SIG-M5 (cell line): Measurements from ENCODE around the gene ROCK2.

ENCODE experiments used
- DNase-seq: peaks from one replicate; lab custom pipeline; 2025; lab: John Stamatoyannopoulos, UW

ROCK2 gene

DNA sequence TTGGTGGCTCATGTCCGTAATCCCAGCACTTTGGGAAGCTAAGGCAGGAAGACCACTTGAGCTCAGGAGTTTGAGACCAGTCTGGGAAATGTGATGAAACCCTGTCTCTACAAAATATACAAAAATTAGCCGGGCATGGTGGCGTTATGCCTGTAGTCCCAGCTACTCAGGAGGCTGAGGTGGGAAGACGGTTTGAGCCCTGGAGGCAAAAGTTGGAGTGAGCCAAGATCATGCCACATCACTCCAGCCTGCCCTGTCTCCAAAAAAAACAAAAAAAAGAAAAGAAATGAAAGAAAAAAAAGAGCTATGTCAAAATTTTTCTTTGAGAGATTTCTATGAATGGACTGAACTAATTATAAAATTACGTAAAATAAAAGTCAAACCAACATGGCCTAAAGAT, 34.7 kb downstream of the ROCK2 start:
- DNase-seq = no peak

DNA sequence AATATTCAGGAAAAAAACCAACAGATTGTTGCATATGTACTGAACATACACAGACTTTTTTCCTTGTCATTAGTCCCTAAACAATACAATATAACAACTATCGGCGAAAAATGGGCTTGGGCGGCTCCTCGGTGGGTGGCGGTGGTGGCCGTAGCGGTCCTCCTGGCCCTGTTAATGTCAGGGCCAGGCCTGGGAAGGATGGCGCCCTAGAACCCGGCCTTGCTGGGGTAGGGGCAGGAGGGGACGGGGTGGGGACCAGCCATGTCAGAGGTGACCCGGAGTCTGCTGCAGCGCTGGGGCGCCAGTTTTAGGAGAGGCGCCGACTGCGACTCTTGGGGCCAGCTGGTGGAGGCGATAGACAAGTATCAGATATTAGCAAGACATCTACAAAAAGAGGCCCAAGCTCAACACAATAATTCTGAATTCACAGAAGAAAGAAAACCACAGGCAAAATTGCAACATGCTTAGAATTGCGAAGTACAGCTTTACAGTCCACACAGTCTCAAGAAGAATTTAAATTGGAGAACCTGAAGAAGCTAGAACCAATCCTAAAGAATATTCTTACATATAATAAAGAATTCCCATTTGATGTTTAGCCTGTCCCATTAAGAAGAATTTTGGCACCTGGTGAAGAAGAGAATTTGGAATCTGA, 36.5 kb downstream of the ROCK2 start:
- no peak for DNase-seq

- no peak for DNase-seq
Measured at GRCh38 chr2:11305958-11306357, 38.5 kb downstream of the ROCK2 start.

- no peak for DNase-seq
Measured at GRCh38 chr2:11305338-11305737, 39.1 kb downstream of the ROCK2 start.

GRCh38 chr2:11304476-11304875, 40.0 kb downstream of the ROCK2 start:
- DNase-seq = no peak

DNA sequence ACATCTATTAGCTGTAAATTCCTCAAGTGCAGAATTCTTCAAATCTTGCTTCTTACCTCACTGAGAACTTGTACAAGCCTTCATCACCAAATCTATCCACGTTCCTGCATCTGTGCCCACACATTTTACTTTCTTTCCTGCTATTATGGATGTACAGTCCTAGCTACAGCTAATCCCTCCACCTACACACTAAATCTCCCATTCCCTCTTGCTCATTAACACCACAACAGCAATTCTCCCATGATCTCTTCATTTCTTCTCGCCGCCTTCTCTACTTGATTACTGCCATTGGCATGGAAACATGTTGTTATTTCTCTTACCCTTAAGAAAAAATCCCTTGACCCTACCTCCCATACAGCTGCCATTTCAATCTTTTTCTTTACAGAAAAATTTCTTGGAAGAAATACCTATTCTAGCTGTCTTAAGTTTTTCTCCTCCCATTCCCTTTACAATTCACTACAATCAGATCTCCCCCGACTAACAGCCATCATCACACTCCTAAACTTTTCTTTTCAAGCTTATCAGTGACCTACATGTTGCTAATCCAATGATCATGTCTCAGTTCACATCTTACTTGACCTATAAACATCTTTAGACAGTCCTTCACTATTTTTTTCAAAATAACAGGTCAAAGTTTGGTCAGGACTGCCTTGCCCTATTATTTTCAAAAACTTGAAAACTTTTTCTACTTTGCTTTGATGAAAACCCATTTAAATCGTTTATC, 41.0 kb downstream of the ROCK2 start:
- no peak for DNase-seq

DNA sequence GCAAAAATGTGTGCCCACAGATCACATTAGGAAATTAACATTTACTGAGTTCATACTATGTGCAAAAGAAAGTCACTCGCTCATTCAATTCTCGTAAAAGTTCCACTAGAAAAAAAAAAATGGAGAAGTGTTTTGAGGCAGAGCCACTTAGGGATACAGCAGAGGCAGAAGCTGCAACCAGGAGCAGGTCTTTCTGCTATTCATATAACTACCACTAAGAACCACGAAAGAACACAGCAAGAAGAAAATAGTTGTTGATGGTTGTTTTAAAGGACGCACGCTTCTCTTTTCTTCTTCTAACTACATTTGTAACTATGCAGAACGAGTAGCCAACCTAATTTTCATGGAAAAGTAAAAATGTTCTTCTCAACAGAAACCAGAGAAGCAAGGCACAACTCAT, 45.0 kb downstream of the ROCK2 start:
- no peak for DNase-seq

GRCh38 chr2:11298592-11298991, 45.8 kb downstream of the ROCK2 start:
- no peak for DNase-seq

DNA sequence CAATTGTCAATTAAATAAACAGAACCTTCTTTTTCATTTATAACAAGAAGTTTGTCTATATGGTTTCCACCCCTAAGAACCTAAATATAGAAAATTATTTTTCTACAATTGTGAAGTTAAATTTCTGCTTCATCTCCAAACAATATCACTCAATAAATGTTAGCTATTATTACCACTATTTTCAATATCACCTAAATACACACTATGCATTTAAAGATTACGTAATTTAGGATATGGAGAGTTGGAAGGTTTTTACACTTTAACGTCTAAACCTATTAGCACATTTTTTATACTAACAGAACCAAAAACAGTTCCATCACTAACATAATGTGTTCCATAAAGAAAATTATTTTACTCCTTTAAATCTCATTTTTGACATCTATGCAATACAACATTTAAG, 48.0 kb downstream of the ROCK2 start:
- DNase-seq = no peak

DNA sequence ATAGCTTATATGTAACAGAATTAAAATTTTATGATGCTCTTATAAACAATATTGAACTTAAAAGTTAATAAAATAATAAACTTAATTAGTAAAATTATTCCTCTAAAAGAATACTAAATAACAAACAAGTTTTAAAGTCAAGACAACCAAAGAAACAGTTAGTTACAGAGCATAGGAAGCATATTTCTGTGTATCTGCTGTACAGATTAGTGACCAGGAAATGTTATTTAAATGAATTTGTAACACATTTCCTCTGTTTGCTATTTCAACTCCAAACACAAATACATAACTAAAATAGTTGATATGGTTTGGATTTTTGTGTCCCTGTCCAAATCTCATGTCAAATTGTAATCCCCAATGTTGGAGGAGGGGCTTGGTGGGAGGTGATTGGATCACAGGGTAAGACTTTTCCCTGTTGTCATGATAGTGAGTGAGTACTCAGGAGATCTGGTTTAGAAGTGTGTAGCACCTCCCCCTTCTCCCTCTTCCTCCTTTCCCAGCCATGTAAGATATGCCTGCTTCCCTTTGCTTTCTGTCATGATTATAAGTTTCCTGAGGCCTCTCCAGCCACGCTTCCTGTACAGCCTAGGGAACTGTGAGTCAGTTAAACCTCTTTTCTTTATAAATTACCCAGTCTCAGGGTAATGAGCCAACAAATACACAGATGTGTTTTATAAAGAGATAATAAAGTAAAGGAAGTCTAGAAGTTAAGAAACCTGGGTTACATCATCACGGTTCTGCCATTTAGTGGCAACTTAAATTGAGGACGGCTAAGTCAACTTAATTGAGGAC, 51.8 kb downstream of the ROCK2 start:
- no peak for DNase-seq

- DNase-seq = no peak
Measured at GRCh38 chr2:11290713-11291112, 53.7 kb downstream of the ROCK2 start.

DNA sequence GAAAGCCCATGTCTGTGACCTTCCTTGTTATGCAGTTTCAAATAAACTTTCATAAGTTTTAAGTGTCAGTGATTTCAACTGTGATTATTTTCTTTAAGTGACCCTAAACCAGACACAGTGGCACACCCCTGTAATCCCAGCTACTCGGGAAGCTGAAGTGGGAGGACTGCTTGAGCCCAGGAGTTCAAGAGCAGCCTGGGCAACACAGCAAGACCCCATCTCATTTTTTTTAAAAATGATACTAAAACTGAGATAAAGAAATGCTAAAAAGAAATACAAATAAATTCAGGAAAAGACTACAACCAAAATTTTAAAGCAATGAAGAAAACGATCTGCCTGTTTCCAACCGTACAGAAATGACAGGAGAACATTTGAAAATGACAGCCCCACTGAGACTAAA, 54.2 kb downstream of the ROCK2 start:
- no peak for DNase-seq

- DNase-seq = no peak
Measured at GRCh38 chr2:11288431-11288830, 56.0 kb downstream of the ROCK2 start.

DNA sequence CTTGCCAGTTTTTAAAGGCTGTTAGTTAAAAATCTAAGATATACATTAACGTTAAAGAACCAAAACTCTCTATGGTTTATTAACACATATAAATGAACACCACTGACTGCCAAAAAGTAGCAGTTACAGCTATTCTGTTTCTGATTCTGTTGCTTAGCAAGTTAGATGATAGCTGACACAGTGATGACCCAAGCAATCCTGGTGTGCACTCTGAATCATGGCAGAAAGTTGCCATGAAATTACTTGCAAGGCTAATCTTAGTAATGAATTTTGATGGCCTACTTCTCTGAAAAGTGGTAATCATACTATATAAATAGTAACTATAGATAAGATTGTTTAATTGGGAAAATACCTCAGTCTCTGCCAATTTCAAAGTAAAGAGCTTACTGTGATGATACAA, 57.7 kb downstream of the ROCK2 start:
- DNase-seq = no peak

- no peak for DNase-seq
Measured at GRCh38 chr2:11286323-11286722, 58.1 kb downstream of the ROCK2 start.

DNA sequence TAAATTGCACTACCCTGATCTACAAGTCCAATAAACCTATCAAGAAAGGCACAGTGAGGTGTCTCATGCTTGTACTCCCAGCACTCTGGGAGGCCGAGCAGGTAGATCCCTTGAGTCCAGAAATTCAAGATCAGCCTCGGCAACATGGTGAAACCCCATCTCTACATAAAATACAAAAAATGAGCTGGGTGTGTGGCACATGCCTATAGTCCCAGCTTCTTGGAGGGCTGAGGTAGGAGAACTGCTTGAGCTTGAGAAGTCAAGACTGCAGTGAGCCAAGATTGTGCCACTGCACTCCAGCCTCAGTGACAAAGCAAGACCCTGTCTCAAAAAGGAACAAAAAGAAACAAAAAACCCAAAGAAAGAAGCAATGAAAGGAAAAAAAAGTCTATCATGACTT, 58.9 kb downstream of the ROCK2 start:
- DNase-seq = no peak

GRCh38 chr2:11281186-11281585, 63.2 kb downstream of the ROCK2 start:
- no peak for DNase-seq

DNA sequence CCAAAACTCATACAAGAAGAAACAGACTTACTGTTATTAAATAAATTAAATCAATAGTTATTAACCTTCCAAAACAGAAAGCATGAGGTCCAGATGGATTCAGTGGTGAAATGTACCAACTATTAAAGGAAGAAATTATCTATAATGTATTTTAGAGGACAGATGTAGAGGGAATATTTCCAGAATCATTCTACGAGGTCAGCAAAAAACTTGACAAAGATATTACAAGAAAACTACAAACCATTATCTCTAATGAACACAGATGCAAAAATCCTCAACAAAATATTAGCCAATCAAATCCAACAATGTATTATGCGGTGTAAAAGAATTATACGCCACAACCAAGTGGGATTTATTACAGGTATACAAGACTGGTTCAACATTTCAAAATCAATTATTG, 63.7 kb downstream of the ROCK2 start:
- DNase-seq = no peak

DNA sequence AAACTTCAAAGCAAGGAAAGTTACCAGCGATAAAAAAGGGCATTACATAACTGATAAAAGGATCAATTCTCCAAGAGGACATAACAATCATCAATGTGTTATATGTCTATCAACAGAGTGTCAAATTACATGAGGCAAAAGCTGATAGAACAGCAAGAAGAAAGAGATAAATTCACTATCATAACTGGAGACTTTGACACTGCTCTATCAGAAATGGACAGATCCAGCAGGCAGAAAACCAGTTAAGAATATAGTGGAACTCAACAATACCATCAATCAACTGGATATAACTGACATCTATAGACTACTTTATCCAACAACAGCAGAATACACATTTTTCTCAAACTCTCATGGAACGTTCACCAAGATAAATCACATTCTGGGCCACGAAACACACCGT, 65.0 kb downstream of the ROCK2 start:
- no peak for DNase-seq

- no peak for DNase-seq
Measured at GRCh38 chr2:11278219-11278618, 66.2 kb downstream of the ROCK2 start.

GRCh38 chr2:11275910-11276309, 68.5 kb downstream of the ROCK2 start:
- DNase-seq = no peak

GRCh38 chr2:11270891-11271290, 73.5 kb downstream of the ROCK2 start:
- no peak for DNase-seq

GRCh38 chr2:11267931-11268330, 76.5 kb downstream of the ROCK2 start:
- DNase-seq = no peak
